ENCODE data around the gene MACROD2. TPM values are rescaled to one million over a fixed set of nuclear protein-coding genes. Genes with fewer than 3 reads are reported as not detected.
A peak's percentile ranks its signal among the peaks of the same experiment; 100 is the strongest.
"Not testable (repeated sequence)": the region's sequence is repeated elsewhere in the genome, so short reads cannot be mapped to it uniquely, and the experiment has no call there.

MACROD2 gene
- total RNA-seq, 2 donors from 2014 or later = 0.94 to 10.4 TPM

DNA sequence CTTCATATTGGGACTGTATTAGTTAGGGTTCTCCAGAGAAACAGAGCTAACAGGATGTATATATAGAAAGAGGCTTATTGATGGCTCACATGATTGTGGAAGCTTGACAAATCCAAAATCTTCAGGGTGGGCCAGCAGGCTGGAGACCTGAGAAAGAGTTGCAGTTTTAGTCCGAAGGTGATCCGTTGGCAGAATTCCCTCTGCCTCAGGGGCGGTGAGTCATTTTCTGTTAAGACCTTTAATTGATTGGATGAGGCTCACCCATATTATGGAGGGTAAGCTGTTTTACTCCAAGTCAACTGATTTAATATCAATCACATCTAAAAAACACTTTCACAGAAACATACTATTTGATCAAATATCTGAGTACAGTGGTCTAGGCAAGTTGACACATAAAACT is 228.5 kb downstream of the MACROD2 start:
- Histone ChIP-seq H3K4me1 (no peaks in the 10 kb centered on the region), H3K27ac (no peak overlapping the region), H3K36me3 (no peaks in the 10 kb centered on the region), H3K27me3 (no peaks in the 10 kb centered on the region), H3K4me3 (no peak overlapping the region), H3K9me3 (no peaks in the 10 kb centered on the region)
- no peak for DNase-seq (ENCODE audit: low spot score)
- TF ChIP-seq, protein P1, sequence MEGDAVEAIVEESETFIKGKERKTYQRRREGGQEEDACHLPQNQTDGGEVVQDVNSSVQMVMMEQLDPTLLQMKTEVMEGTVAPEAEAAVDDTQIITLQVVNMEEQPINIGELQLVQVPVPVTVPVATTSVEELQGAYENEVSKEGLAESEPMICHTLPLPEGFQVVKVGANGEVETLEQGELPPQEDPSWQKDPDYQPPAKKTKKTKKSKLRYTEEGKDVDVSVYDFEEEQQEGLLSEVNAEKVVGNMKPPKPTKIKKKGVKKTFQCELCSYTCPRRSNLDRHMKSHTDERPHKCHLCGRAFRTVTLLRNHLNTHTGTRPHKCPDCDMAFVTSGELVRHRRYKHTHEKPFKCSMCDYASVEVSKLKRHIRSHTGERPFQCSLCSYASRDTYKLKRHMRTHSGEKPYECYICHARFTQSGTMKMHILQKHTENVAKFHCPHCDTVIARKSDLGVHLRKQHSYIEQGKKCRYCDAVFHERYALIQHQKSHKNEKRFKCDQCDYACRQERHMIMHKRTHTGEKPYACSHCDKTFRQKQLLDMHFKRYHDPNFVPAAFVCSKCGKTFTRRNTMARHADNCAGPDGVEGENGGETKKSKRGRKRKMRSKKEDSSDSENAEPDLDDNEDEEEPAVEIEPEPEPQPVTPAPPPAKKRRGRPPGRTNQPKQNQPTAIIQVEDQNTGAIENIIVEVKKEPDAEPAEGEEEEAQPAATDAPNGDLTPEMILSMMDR (IDR thresholded peaks at IDR 0.05) = no peak

DNA sequence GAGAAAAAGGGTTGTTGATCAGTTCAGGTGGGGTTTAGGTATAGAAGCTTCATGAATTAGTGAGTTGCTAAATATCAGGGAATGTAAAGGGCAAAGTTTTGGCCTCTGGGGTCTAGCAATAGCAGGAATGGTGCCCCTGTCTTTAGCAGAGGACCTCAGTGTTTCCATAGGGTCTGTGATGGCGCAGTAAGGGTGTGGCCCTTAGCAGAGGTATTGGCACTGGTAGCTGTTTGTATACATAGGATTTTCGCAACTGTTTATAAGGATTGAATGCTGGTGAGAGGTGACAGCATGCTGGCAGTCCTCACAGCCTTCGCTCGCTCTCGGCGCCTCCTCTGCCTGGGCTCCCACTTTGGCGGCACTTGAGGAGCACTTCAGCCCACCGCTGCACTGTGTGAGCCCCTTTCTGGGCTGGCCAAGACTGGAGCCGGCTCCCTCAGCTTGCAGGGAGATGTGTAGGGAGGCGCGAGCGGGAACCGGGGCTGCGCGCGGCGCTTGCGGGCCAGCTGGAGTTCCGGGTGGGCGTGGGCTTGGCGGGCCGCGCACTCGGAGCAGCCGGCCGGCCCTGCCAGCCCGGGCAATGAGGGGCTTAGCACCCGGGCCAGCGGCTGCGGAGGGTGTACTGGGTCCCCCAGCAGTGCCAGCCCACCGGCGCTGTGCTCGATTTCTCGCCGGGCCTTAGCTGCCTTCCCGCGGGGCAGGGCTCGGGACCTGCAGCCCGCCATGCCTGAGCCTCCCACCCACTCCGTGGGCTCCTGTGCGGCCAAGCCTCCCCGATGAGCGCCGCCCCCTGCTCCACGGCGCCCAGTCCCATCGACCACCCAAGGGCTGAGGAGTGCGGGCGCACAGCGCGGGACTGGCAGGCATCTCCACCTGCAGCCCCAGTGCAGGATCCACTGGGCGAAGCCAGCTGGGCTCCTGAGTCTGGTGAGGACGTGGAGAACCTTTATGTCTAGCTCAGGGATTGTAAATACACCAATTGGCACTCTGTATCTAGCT is 231.0 kb downstream of the MACROD2 start:
- H3K4me1 ChIP-seq; DNase-seq (ENCODE audit: low spot score); H3K9me3 ChIP-seq; H3K27ac ChIP-seq; H3K36me3 ChIP-seq; H3K27me3 ChIP-seq: not testable (repeated sequence)
- H3K4me3 ChIP-seq = peak overlapping the region; percentile 14 to 42

DNA sequence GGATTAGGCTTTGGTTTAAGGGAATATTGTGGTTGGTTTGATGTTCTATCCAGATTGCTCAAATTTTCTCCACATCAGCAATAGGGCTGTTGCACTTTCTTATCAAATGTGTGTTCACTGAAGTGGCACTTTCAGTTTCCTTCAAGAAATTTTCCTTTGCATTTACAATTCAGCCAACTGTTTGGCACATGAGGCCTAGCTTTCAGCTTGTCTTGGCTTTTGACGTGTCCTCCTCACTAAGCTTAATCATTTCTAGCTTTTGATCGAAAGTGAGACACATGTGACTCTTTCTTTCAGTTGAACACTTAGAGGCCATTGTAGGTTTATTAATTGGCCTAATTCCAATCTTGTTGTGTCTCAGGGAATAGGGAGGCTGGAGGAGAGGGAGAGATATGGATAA is 237.3 kb downstream of the MACROD2 start:
- H3K27me3 ChIP-seq = no peaks in the 10 kb centered on the region
- no peak overlapping the region for H3K4me3 ChIP-seq
- H3K9me3 ChIP-seq = no peaks in the 10 kb centered on the region
- no peaks in the 10 kb centered on the region for H3K4me1 ChIP-seq
- no peak overlapping the region for H3K27ac ChIP-seq
- DNase-seq (ENCODE audit: low spot score) = no peak
- no peaks in the 10 kb centered on the region for H3K36me3 ChIP-seq
- TF ChIP-seq, protein P1 (IDR thresholded peaks at IDR 0.05) = no peak

DNA sequence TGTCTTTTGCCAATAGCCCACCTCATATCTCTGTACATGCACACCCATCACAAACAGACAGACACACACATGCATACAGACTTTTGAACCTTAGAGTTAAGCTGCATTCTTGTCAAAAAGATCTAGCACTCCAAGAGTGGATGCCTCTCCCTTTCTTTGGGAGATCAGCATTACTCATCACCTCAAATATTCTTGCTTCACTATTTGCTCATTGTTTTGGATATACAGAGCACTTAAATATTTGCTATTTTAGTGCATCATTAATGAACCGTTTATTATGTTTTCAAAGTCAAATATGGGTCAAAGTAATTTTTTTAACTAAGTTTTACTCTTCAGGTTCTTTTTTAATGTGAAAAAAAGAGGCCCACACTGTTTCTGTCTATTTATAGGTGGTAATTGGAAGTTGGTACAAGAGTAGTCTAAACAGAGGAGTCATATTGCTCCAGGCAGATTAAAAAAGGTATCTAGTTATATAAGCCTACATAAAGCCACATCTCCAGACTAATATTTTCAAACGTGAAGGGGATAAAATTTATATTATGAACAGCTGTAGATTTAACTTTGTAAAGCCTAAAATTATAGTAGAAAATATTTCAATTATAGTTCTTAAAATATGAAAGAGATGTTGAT is 239.5 kb downstream of the MACROD2 start:
- H3K9me3 ChIP-seq = no peaks in the 10 kb centered on the region

DNA sequence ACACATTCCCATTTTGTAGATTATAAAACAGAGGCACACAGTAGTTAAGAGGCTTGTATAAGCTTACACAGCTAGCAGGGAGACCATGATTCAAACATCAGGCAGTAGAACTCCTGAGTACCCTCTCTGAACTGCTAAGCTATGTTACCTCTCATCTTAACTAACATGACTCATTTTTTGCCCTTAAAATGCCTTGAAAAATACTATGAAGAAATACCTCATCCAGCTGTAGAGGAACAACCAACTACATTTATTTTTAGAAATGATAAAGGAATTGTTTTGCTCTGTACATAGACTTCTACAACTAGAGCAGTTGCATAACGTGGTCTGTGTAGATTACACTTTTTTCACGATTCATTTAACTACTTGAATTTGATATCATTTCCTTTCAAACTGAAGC is 240.0 kb downstream of the MACROD2 start:
- no peaks in the 10 kb centered on the region for H3K4me1 ChIP-seq
- no peak overlapping the region for H3K4me3 ChIP-seq
- H3K36me3 ChIP-seq = no peaks in the 10 kb centered on the region
- no peaks in the 10 kb centered on the region for H3K27me3 ChIP-seq
- TF ChIP-seq, protein P1 (IDR thresholded peaks at IDR 0.05) = no peak
- DNase-seq (ENCODE audit: low spot score) = no peak
- no peak overlapping the region for H3K27ac ChIP-seq
- no peaks in the 10 kb centered on the region for H3K9me3 ChIP-seq

More for the DNA sequence above, 239.5 kb downstream of the MACROD2 start:
- H3K4me1 ChIP-seq = no peaks in the 10 kb centered on the region
- no peak for DNase-seq (ENCODE audit: low spot score)
- H3K4me3 ChIP-seq = no peak overlapping the region
- TF ChIP-seq, protein P1 (IDR thresholded peaks at IDR 0.05) = no peak
- H3K36me3 ChIP-seq = no peaks in the 10 kb centered on the region
- no peaks in the 10 kb centered on the region for H3K27me3 ChIP-seq
- H3K27ac ChIP-seq = no peak overlapping the region

DNA sequence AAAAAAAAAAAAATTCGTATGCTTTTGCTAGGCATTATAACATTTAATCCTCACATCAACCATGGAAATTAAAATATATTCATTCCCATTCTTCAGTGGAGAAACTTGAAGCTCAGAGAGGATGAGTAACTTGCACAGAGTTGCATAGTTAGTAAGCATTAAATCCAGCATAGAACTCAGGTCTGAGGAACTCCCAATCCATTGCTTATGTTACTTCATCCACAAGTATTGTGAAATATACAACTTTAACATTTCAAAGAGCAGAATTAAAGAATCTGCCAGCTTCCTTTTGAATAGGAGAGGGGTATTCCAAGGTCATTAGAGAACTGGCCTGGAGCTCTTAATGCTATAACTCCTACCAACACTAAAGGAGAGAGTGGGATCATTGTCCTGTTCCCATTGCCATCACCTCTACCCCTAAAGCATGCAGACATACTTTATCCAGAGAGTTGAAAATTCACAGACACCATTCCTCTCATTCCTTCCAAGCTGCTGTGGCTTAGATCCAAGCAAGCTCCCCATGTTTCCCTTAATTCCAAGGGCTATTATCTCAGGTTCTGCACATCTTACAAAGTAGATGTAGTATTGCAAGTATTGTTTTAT is 250.2 kb downstream of the MACROD2 start:
- no peak for DNase-seq (ENCODE audit: low spot score)
- TF ChIP-seq, protein P1 (IDR thresholded peaks at IDR 0.05) = no peak
- Histone ChIP-seq H3K9me3 (no peaks in the 10 kb centered on the region), H3K4me3 (no peak overlapping the region), H3K27ac (no peak overlapping the region), H3K27me3 (no peaks in the 10 kb centered on the region), H3K36me3 (no peaks in the 10 kb centered on the region), H3K4me1 (no peaks in the 10 kb centered on the region)

Measured in right atrium auricular region (tissue), 2 donors.